HG03565 (cell line): Measurements from ENCODE around the gene DLG1.

ENCODE experiments used
- ATAC-seq: cut with Tn5 transposase; IDR thresholded peaks from one replicate; pipeline ENCODE4 v1.9.1; 2021; ENCODE audit warnings: mild to moderate bottlenecking, moderate library complexity; ENCODE audit not compliant: unreplicated experiment

Gene DLG1

DNA sequence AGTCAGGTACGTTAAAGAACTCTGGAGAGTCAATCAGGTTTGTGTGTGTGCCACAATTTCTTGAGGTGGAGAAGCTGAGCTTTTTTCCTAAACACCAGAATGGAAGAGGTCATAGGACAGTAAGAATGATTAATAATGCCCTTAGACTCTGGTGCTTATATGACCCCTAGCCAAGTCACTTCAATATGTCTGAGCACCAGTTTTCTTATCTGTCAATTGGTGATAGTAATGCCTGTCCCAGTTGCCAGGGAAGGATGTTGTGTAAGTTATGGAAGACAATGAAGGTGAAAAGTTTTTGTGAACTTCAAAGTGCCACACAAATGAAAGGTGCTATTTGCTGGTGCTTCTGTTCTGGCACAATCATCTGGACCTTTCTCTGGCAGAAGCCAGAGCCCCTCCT lies 22.2 kb upstream of the DLG1 start:
- ATAC-seq: no peak

DNA sequence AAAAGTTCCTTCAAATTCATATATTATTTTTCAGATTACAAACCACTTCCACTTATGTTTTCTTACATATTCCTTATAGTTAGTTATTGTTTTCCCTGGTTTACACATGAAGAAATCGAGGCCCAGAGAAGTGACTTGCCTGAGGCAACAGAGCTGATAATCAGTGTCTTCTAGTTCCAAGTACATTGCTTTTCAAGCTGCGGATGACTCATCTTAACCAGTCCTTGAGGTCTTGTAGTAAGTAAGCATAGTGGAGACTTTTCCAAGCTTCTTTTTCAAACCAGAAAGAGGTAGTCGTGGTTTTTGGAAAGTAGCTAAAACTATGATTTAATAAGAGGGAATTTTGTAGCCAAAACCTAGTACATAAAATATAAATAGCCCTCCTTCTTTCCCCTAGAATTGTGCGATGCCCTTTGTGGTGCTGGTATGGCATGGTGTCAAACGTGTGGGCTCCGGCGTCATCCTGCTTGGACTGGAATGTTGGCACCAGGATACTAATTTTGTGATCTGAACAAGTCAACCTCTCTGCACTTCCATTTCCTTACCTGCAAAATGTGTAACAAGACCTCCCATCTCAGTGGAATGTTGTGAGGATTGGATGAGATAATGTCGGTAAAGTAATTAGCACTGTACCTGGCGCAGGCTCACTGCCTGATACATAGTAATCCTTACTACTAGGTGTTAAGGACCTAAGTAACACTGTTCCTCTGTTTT lies 19.0 kb upstream of the DLG1 start:
- no peak for ATAC-seq

GRCh38 chr3:197312431-197312830 lies 14.0 kb upstream of the DLG1 start:
- ATAC-seq: no peak

- no peak for ATAC-seq
Observed at GRCh38 chr3:197311591-197311990, 13.2 kb upstream of the DLG1 start.

DNA sequence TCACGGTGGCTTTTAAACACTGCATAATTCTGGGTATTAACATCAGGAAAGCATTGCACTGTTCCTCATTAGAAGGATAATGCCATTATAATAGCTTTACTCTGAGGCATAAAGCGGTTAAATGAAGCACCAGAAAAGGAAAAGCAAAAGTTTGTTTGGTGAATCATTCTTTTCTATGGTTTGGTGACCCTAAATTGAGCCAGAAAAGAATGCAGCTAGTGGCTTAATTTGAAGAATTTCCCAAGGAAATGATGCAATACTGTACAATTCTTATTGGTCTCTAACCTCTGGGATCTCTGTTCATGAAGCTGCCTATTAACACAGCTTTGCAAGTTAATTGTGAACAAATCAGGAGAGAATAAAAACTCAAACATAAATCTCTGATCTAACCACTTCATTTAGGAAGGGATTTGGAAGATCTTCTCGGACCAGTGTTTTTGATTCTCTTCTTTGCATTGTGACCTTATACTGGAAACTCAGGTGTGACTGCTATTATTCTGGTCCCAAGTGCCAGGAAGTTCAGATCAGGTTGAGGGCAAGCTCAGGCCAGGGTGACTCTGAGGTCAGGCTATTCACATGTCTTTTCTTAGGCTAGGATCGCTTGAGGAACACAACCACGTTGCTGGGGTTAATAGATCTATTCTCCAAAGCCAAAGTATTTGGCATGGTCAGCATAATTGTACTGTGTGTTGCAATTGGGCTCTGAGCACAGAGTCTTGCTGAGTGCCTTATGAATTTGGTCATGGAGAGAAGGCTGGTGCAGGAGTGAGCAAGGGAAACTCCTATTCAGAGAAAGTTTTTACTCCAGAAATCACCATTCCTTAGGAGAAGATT lies 11.3 kb upstream of the DLG1 start:
- ATAC-seq: no peak

DNA sequence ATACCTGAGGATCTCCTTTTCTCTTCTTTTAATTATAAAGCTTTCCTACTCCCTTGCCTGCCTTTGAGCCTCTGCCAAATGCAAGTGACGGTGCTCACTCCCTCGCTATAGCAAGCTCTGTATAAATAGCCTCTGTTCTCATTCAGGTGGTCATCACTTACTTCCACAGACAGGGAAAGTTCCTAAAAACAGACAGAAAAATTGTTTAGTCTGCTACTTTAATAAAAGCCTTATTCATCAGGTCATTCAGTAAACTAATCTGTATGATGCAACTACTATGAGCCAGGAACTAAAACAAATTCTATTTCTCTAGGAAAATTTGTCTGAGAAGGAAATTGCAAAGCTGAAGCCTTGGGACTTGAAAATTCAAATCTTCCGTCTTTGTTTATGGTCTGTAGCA lies 10.2 kb upstream of the DLG1 start:
- no peak for ATAC-seq

DNA sequence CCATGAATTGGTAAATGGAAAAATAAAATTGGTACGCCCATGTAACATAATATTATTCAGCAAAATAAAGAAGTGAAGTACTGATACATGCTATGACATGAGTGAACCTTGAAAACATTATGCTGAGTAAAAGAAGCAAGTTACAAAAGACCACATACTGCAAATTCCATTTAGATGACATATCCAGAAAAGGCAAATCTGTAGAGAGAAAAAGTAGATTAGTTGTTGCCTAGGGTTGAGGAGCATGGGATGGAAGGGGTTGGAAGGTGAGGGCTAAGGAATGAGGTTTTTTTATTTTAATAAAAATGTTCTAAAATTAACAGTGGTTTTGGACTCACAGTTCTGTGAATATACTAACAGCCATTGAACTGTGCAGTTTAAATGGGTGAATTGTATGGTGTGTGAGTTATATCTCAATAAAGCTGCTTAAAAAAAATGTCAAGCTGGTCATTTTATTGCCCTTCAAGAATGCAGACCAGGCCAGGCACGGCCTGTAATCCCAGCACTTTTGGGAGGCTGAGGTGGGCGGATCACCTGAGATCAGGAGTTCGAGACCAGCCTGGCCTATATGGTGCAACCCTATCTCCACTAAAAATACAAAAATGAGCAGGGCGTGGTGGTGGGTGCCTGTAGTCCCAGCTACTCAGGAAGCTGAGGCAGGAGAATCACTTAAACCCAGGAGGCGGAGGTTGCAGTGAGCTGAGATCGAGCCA lies 8.1 kb upstream of the DLG1 start:
- no peak for ATAC-seq

- ATAC-seq: peak; percentile 94
Observed at GRCh38 chr3:197305854-197306253, 7.4 kb upstream of the DLG1 start.

DNA sequence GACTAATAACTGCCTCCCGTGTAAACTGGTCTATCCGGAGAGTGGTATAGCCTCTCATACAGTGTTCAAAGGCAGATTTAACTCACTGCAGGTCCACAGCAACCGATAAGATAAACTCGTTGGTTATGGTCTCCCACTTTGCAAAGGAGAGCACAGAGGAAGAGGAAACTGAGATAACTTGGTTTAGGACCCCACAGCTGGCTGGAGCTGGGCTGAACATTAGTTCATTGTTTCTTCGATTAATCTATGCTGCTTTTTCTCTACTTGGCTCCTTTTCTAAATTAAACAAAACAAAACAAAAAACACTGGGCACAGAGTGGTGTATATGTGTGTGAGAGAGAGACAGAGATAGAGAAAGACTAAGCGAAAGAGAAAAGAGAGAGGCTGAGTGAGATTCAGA lies 5.0 kb upstream of the DLG1 start:
- ATAC-seq: no peak

- no peak for ATAC-seq
Observed at GRCh38 chr3:197302696-197303341, 4.4 kb upstream of the DLG1 start.

DNA sequence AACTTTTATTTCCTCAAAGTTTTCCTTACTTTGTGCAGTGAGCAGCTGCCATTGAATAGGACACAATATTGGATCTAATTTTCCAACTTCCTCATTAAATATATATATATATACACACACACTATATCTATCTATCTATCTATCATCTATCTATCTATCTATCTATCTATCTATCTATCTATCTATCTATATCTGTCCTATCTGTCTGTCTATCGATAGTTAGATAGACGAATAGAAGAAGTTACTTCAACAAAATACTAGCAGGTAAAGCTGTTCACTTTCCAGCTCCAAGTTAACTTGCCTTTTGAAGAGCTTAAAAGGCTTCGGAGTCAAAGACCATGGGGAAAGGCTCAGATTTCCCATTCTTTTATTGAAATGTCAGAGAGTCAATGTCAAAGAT lies 3.6 kb upstream of the DLG1 start:
- no peak for ATAC-seq

GRCh38 chr3:197300361-197300760 lies 1.9 kb upstream of the DLG1 start:
- ATAC-seq: no peak

DNA sequence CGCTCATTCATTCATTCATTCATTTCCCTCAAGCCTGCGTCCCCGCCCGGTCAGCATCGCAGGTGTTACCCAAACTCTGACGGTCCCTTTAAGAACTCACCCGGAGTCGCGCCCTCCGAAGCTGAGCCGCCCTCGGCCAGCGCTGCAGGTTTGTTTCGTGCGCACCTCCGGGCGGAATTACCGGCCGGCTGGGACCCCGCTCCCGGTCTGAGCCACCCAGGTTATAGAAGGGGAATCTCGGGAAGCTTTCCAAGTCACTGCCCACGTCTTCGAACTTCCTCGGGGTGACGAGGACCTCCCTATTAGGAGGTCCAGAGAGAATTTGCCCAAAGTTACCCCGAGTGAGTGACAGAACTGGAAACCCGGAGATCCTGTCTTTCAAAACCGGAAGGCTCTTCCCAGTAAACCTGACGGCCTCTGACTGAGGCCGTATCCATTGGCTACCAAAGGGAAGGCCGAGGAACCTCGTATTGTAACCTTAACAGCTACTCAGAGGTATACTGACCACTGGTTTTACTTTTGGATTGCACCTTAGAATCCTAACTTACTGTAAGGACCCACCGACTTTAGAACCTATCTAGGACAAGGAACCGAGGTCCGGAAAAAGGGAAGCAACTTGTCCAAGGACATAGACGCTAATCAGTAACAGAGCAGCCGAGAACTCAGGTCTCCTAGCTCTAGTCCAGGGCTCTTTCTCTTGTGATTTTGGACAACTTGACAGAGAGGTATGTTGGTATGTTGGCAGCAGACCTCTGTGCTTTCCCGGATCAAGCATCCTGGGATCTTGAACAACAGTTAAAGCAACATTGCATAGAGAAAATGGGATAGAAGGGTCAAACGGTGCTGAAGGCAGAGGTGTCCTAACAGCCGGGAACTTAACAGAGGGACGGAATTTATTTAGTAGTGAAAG lies 788 bp upstream of the DLG1 start:
- ATAC-seq: no peak

DNA sequence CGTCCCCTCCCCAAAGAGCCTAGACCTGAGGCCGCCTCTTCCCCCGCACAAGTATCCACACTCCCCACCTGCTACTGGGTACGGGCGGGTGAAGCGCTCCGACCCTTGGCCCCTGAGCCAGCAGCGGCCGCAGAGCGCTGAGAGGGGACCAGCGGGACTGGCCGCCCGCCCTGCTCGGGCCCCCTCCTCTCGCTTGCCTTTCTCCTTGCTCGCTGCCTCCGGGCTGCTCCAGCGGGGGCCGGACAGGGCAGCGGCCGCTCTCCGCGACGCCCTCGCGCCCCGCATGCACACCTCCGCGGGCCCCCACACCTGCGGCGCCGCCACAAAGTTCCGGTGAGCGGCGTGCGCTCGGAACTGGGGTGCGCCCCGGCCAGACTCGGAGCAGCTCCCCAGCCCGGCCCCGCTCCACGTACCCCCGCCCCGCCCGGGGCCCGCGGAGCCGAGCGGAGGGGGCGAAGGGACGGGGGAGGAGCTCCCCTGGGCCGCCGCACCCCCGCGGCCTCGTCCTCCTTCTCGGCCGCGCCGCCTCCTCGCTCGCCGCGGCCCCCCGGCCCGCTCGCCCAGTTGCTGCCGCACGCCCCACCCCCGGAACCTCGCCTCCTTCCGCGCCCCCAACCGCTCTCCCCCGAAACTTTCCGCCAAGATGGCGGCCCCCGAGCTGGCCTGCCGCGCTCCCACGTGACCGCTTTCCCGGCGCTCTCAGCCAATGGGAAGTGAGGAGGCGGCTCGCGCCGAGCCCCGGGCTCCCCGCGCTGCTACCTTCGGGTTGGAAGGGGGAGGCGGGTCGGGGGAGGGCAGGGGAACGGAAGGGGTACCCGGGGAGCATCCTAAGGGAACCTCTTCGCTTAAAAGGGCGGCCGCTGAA lies 704 bp downstream of the DLG1 start:
- ATAC-seq: peak; percentile 47

DNA sequence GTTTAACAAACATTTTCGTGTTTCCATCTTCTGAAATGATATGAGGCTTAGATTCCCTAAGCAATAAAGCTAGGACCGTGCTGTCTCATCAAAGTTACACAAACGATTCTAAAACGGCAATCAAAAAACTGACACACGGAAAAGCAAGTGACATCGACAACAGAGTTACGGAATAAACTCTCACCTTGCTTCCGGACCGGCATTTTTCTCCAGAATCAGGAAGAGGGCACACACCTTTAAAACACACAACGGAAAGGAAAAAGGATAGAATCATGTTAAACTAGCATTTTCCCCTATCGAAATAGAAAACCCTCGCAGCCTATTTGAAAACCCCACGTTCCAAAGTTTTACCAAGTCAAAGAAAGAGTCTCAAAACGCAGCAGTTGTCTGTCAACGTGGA lies 1.4 kb downstream of the DLG1 start:
- no peak for ATAC-seq

DNA sequence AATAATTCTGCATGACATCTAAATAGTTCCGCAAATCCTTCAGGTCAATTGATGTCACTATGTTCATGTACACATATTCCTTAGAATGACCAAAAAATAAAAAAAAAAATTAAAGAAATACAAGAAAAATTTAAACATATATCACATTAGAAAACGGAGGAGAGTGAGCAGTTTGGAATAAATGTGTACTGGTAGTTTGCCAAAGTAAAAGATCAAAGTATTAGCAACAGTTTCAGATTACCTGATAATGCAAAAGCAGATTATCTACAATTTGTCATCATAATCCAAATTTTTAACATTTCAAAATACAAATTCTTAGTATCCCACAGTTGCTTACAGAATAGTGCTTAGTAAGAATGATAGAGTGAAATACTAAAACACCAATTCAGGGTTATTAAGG lies 1.9 kb downstream of the DLG1 start:
- no peak for ATAC-seq

DNA sequence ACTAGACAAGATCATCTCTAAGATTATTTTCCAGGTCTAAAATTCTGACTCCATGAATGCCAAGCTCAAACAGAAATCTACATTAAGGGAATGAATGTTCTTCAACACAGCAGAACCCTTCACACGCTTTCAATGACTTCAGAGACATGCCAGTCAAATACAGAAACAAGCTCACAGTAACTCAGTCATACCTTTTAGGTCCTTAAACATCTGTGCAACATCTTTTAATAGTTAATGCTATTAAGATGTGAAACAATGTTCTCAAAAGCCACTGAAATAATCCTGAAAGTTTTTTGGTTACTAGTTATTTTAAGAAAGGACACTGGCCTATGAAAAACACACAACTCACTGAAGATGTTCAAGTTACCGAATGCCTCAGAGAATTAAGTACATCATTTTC lies 2.5 kb downstream of the DLG1 start:
- no peak for ATAC-seq

DNA sequence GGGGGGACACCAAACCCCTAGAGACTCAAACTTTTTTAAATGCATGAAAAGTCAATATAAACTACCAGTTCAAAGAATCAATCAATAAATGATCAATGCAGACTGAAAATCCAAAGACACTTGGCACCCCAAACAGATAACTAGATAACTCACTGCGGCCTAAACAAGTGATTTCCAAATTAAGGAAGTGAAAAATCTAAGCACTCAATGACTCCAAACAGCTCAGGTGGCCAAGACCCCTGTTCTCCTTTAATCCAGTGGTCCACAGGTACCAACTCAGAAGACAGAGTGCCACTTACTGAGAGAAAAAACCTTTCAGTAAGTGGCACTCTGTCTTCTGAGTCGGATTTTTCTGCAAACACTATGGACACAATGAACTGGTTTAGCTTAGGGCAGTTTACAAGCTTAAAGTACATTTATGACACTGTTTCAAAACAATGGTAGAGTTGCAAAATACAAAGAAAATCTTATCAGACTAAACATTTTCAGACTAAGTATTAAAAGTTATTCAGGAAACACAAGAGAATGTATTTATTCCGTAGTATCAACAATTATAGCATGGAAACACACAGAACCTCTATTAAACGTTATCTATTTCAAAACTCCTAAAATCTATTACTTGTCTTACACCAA lies 4.7 kb downstream of the DLG1 start:
- no peak for ATAC-seq

DNA sequence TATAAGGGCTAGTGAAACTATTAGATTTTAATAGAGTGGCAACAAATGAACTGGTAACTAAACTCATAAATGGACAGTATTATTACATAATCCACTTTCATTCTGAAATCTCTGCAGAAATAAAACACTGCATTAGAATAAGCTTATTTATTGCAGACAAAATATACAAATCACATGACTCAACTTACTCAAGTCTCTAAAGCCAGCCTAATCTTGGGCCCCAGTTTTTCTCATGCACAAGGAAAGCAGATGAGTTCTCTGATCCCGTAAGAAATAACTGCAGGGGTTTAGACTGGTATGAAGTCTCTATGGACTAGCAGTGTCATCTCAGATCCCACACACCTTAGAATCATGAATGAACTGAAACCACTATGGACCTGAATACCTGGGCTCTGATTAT lies 5.8 kb downstream of the DLG1 start:
- no peak for ATAC-seq
